ENCODE measurements around the gene CTDSPL.

CTDSPL gene

DNA sequence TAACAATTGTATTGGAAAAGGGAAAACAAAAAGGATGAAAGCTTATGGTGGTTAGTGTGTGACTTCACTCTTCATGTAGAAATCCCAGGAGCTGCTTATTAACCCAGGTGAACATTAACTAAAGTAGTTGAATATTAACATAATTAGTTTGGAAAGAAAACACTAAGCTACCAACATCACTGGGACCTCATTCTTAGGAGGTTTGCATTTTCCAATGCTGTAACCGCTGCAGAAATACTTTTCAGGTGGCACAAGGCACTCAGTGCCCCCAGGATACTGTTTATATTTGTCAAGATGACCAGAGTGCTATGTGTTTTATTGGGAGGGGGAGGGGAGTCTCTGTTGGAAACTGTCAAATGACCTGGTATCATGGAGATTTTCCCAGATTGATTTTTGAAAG, 103.0 kb downstream of the CTDSPL start:
- Histone ChIP-seq H2AK5ac (ENCODE audit: low read length, severe bottlenecking) (no peak overlapping the region), H2BK120ac (ENCODE audit: low read depth, low read length) (no peak overlapping the region), H3K4me3 (ENCODE audit: insufficient read depth in 1 of 2, low read depth in 1 of 2, low read length in 2 of 2) (no peak overlapping the region), H3K18ac (ENCODE audit: low read depth in 1 of 2, low read length in 2 of 2) (no peak overlapping the region), H3K9me3 (ENCODE audit: control insufficient read depth, low read length) (no peaks in the 10 kb centered on the region), H2BK12ac (ENCODE audit: low read length in 2 of 2) (no peak overlapping the region), H3K79me1 (replicated peaks; ENCODE audit: low read length, poor library complexity, severe bottlenecking) (peaks cover 11% of the 10 kb centered on the region), H2BK5ac (ENCODE audit: low read depth, low read length, poor library complexity, severe bottlenecking) (no peak overlapping the region), H3K4ac (ENCODE audit: low read depth in 1 of 2, low read length in 2 of 2) (no peak overlapping the region), H3K23ac (ENCODE audit: low read length in 2 of 2) (no peak overlapping the region), H2AFZ (ENCODE audit: low read depth, low read length) (no peak overlapping the region), H4K91ac (ENCODE audit: low read length) (no peak overlapping the region), H3K14ac (ENCODE audit: low read length in 2 of 2) (no peak overlapping the region), H3K9ac (ENCODE audit: low read length) (no peak overlapping the region), H2BK15ac (ENCODE audit: low read depth, poor library complexity, severe bottlenecking) (no peak overlapping the region), H3K4me2 (ENCODE audit: low read length, poor library complexity, severe bottlenecking) (no peak overlapping the region), H3K27ac (ENCODE audit: low read length, poor library complexity, severe bottlenecking) (peak overlapping the region; percentile 73), H4K8ac (ENCODE audit: low read length) (no peak overlapping the region), H3K27me3 (ENCODE audit: control insufficient read depth in 1 of 2, insufficient read depth in 1 of 2, low read length in 2 of 2) (no peaks in the 10 kb centered on the region), H3K4me1 (ENCODE audit: control insufficient read depth, insufficient read depth, low read depth, low read length) (peaks cover 18% of the 10 kb centered on the region), H3K36me3 (ENCODE audit: control insufficient read depth in 1 of 2, insufficient read depth in 2 of 2, low read depth in 1 of 2, low read length in 2 of 2) (peaks cover 11 to 16% of the 10 kb centered on the region in 2 experiments)
- WGBS = 100% methylated on average over 1 of the region's 1 CpG
- no peak for DNase-seq

DNA sequence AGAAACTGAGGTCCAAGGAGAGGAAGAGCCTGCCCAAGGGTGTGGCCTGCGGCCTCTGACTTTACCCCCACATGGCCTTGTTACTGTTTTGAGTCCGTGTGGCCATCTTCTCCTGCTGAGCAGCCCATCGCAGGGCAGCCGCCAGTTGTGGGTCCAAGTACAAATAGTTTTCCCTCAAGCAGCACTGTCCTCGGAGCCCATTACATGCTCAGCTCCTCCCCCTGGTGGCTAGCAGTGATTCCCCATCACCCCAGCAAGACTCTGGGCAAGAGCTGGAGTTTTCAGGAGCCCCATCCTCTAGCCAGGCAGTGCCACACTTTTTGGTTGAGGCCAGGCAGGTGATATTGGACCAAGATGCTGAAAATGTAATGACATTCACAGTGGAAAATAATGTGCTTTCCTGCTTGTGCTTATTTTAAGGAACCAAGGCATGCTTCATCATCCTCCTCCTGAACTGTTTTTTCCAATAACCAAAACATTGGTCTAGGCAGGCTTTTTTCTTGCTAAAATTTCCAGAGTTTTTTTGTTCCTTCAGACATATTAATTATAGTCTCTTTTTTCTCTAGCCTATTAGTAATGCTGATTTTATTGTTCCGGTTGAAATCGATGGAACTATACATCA, 105.7 kb downstream of the CTDSPL start:
- no peak overlapping the region for H2BK12ac ChIP-seq (ENCODE audit: low read length in 2 of 2)
- no peak overlapping the region for H3K4me2 ChIP-seq (ENCODE audit: low read length, poor library complexity, severe bottlenecking)
- peaks cover 23 to 30% of the 10 kb centered on the region in 2 experiments for H3K36me3 ChIP-seq (ENCODE audit: control insufficient read depth in 1 of 2, insufficient read depth in 2 of 2, low read depth in 1 of 2, low read length in 2 of 2)
- H3K23ac ChIP-seq (ENCODE audit: low read length in 2 of 2) = no peak overlapping the region
- H2AFZ ChIP-seq (ENCODE audit: low read depth, low read length) = no peak overlapping the region
- H3K9me3 ChIP-seq (ENCODE audit: control insufficient read depth, low read length) = no peaks in the 10 kb centered on the region
- H2BK120ac ChIP-seq (ENCODE audit: low read depth, low read length) = no peak overlapping the region
- H3K27ac ChIP-seq (ENCODE audit: low read length, poor library complexity, severe bottlenecking) = no peak overlapping the region
- H2BK15ac ChIP-seq (ENCODE audit: low read depth, poor library complexity, severe bottlenecking) = no peak overlapping the region
- peak; percentile 70 for DNase-seq
- peaks cover 19% of the 10 kb centered on the region for H3K4me1 ChIP-seq (ENCODE audit: control insufficient read depth, insufficient read depth, low read depth, low read length)
- 29% methylated on average over 5 of the region's 7 CpGs for WGBS
- peak overlapping the region in 1 of 2 experiments; percentile 25 for H3K4ac ChIP-seq (ENCODE audit: low read depth in 1 of 2, low read length in 2 of 2)
- no peak overlapping the region for H4K91ac ChIP-seq (ENCODE audit: low read length)
- H2AK5ac ChIP-seq (ENCODE audit: low read length, severe bottlenecking) = no peak overlapping the region
- no peak overlapping the region for H3K9ac ChIP-seq (ENCODE audit: low read length)
- peak overlapping the region; percentile 21 for H4K8ac ChIP-seq (ENCODE audit: low read length)
- H3K18ac ChIP-seq (ENCODE audit: low read depth in 1 of 2, low read length in 2 of 2) = no peak overlapping the region
- H3K14ac ChIP-seq (ENCODE audit: low read length in 2 of 2) = no peak overlapping the region
- H3K79me1 ChIP-seq (replicated peaks; ENCODE audit: low read length, poor library complexity, severe bottlenecking) = peaks cover 18% of the 10 kb centered on the region
- no peak overlapping the region for H2BK5ac ChIP-seq (ENCODE audit: low read depth, low read length, poor library complexity, severe bottlenecking)
- no peak overlapping the region for H3K4me3 ChIP-seq (ENCODE audit: insufficient read depth in 1 of 2, low read depth in 1 of 2, low read length in 2 of 2)
- no peaks in the 10 kb centered on the region for H3K27me3 ChIP-seq (ENCODE audit: control insufficient read depth in 1 of 2, insufficient read depth in 1 of 2, low read length in 2 of 2)

- H3K9me3 ChIP-seq (ENCODE audit: control insufficient read depth, low read length) = no peaks in the 10 kb centered on the region
- no peak overlapping the region for H2BK5ac ChIP-seq (ENCODE audit: low read depth, low read length, poor library complexity, severe bottlenecking)
- DNase-seq = no peak
- no peak overlapping the region for H4K8ac ChIP-seq (ENCODE audit: low read length)
- WGBS = 84% methylated on average over 4 of the region's 9 CpGs
- H2AFZ ChIP-seq (ENCODE audit: low read depth, low read length) = no peak overlapping the region
- H3K4me1 ChIP-seq (ENCODE audit: control insufficient read depth, insufficient read depth, low read depth, low read length) = peaks cover 16% of the 10 kb centered on the region
- H3K23ac ChIP-seq (ENCODE audit: low read length in 2 of 2) = no peak overlapping the region
- no peak overlapping the region for H3K27ac ChIP-seq (ENCODE audit: low read length, poor library complexity, severe bottlenecking)
- no peak overlapping the region for H2BK15ac ChIP-seq (ENCODE audit: low read depth, poor library complexity, severe bottlenecking)
- H3K4me2 ChIP-seq (ENCODE audit: low read length, poor library complexity, severe bottlenecking) = no peak overlapping the region
- H3K79me1 ChIP-seq (replicated peaks; ENCODE audit: low read length, poor library complexity, severe bottlenecking) = peaks cover 16% of the 10 kb centered on the region
- no peak overlapping the region for H3K14ac ChIP-seq (ENCODE audit: low read length in 2 of 2)
- no peak overlapping the region for H2BK12ac ChIP-seq (ENCODE audit: low read length in 2 of 2)
- H3K4ac ChIP-seq (ENCODE audit: low read depth in 1 of 2, low read length in 2 of 2) = no peak overlapping the region
- no peak overlapping the region for H4K91ac ChIP-seq (ENCODE audit: low read length)
- no peaks in the 10 kb centered on the region for H3K27me3 ChIP-seq (ENCODE audit: control insufficient read depth in 1 of 2, insufficient read depth in 1 of 2, low read length in 2 of 2)
- H3K4me3 ChIP-seq (ENCODE audit: insufficient read depth in 1 of 2, low read depth in 1 of 2, low read length in 2 of 2) = no peak overlapping the region
- H3K36me3 ChIP-seq (ENCODE audit: control insufficient read depth in 1 of 2, insufficient read depth in 2 of 2, low read depth in 1 of 2, low read length in 2 of 2) = peaks cover 29 to 30% of the 10 kb centered on the region in 2 experiments
- no peak overlapping the region for H3K9ac ChIP-seq (ENCODE audit: low read length)
- no peak overlapping the region for H2BK120ac ChIP-seq (ENCODE audit: low read depth, low read length)
- no peak overlapping the region for H2AK5ac ChIP-seq (ENCODE audit: low read length, severe bottlenecking)
- H3K18ac ChIP-seq (ENCODE audit: low read depth in 1 of 2, low read length in 2 of 2) = no peak overlapping the region
Observed at GRCh38 chr3:37968199-37968598, 106.5 kb downstream of the CTDSPL start.

DNA sequence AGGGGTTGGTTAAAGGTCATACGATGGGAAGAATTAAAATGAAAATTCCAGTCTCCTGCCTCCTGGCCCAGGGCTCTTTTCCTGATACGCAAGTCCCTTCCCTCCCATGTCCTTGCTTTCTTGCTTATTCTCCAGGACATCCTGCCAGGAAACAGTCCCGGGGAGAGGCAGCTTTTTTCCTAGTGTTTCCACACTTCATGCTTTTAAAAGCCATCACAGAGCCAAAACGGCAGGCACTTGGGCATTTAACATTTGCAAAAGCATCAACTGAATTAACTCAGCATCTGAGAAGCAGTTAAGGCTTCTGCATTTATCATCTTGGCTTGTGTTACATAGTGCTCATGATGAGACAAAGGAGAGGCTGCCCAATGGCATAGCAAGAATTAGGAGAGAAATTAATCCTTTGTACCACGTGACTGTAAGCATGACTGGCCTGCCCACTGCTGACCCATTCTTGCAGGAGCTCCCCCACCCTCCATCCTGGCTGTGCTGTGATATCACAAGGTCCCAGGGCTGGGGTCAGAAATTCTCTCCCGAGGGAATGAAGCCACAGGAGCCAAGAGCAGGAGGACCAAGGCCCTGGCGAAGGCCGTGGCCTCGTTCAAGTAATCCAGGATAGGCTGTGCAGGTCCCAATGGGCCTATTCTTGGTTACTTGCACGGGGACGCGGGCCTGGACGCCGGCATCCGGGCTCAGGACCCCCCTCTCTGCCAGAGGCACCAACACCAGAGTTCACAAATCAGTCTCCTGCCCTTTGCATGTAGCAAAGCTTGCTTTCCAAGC, 107.3 kb downstream of the CTDSPL start:
- H3K79me1 ChIP-seq (replicated peaks; ENCODE audit: low read length, poor library complexity, severe bottlenecking) = peaks cover 16% of the 10 kb centered on the region
- no peak overlapping the region for H3K4me2 ChIP-seq (ENCODE audit: low read length, poor library complexity, severe bottlenecking)
- no peak overlapping the region for H4K8ac ChIP-seq (ENCODE audit: low read length)
- H3K9ac ChIP-seq (ENCODE audit: low read length) = no peak overlapping the region
- no peak overlapping the region for H3K4me3 ChIP-seq (ENCODE audit: insufficient read depth in 1 of 2, low read depth in 1 of 2, low read length in 2 of 2)
- H3K4ac ChIP-seq (ENCODE audit: low read depth in 1 of 2, low read length in 2 of 2) = peak overlapping the region in 1 of 2 experiments; percentile 42
- H4K91ac ChIP-seq (ENCODE audit: low read length) = no peak overlapping the region
- WGBS = 98% methylated on average over 15 of the region's 15 CpGs
- H2BK15ac ChIP-seq (ENCODE audit: low read depth, poor library complexity, severe bottlenecking) = no peak overlapping the region
- no peaks in the 10 kb centered on the region for H3K27me3 ChIP-seq (ENCODE audit: control insufficient read depth in 1 of 2, insufficient read depth in 1 of 2, low read length in 2 of 2)
- H2AK5ac ChIP-seq (ENCODE audit: low read length, severe bottlenecking) = no peak overlapping the region
- H3K4me1 ChIP-seq (ENCODE audit: control insufficient read depth, insufficient read depth, low read depth, low read length) = peaks cover 16% of the 10 kb centered on the region
- DNase-seq = no peak
- no peak overlapping the region for H2BK12ac ChIP-seq (ENCODE audit: low read length in 2 of 2)
- no peak overlapping the region for H3K14ac ChIP-seq (ENCODE audit: low read length in 2 of 2)
- H2BK5ac ChIP-seq (ENCODE audit: low read depth, low read length, poor library complexity, severe bottlenecking) = no peak overlapping the region
- no peak overlapping the region for H2AFZ ChIP-seq (ENCODE audit: low read depth, low read length)
- H2BK120ac ChIP-seq (ENCODE audit: low read depth, low read length) = no peak overlapping the region
- H3K23ac ChIP-seq (ENCODE audit: low read length in 2 of 2) = no peak overlapping the region
- H3K27ac ChIP-seq (ENCODE audit: low read length, poor library complexity, severe bottlenecking) = no peak overlapping the region
- H3K36me3 ChIP-seq (ENCODE audit: control insufficient read depth in 1 of 2, insufficient read depth in 2 of 2, low read depth in 1 of 2, low read length in 2 of 2) = peaks cover 33 to 36% of the 10 kb centered on the region in 2 experiments
- H3K18ac ChIP-seq (ENCODE audit: low read depth in 1 of 2, low read length in 2 of 2) = no peak overlapping the region
- H3K9me3 ChIP-seq (ENCODE audit: control insufficient read depth, low read length) = no peaks in the 10 kb centered on the region
